Measurements from ENCODE around the gene APEH.
A peak's percentile ranks its signal among the peaks of the same experiment; 100 is the strongest.

APEH gene

GRCh38 chr3:49673715-49674496 lies at the start of gene APEH:
TSS of gene APEH (plus strand) at chr3:49674351. CDS start at chr3:49674402, 51 bp downstream.
- Histone ChIP-seq H3K27ac (ENCODE audit: extremely low read depth, low read depth, low read length) (peak within 1 kb of the TSS; percentile 72), H3K36me3 (ENCODE audit: control insufficient read depth in 2 of 2, insufficient read depth in 1 of 2, low read length in 2 of 2) (peaks cover 0 to 37% of the 10 kb centered on the region in 2 experiments; a peak in 1 of 3 replicates), H3K4me3 (ENCODE audit: low read depth, low read length) (peak within 1 kb of the TSS; percentile 89), H3K4me1 (ENCODE audit: control insufficient read depth, insufficient read depth, low read length) (no peaks in the 10 kb centered on the region), H3K9me3 (ENCODE audit: control insufficient read depth, insufficient read depth, low read depth, low read length) (no peaks in the 10 kb centered on the region)
- POLR2A ChIA-PET = interaction anchor here (1.3 to 1.4 kb wide), 2 partner anchors 134 kb away, joined by 3 to 14 read pairs; no protein-coding TSS in a partner anchor
- CTCF ChIA-PET = interaction anchor here (0.6 to 5.1 kb wide), 3 partner anchors 30 to 134 kb away, joined by 3 to 104 read pairs (median 4); no protein-coding TSS in a partner anchor
- TF ChIP-seq ZXDB (tag by site-specific recombination; IDR thresholded peaks at IDR 0.05) = peak; percentile 96
- TF ChIP-seq, protein P1, sequence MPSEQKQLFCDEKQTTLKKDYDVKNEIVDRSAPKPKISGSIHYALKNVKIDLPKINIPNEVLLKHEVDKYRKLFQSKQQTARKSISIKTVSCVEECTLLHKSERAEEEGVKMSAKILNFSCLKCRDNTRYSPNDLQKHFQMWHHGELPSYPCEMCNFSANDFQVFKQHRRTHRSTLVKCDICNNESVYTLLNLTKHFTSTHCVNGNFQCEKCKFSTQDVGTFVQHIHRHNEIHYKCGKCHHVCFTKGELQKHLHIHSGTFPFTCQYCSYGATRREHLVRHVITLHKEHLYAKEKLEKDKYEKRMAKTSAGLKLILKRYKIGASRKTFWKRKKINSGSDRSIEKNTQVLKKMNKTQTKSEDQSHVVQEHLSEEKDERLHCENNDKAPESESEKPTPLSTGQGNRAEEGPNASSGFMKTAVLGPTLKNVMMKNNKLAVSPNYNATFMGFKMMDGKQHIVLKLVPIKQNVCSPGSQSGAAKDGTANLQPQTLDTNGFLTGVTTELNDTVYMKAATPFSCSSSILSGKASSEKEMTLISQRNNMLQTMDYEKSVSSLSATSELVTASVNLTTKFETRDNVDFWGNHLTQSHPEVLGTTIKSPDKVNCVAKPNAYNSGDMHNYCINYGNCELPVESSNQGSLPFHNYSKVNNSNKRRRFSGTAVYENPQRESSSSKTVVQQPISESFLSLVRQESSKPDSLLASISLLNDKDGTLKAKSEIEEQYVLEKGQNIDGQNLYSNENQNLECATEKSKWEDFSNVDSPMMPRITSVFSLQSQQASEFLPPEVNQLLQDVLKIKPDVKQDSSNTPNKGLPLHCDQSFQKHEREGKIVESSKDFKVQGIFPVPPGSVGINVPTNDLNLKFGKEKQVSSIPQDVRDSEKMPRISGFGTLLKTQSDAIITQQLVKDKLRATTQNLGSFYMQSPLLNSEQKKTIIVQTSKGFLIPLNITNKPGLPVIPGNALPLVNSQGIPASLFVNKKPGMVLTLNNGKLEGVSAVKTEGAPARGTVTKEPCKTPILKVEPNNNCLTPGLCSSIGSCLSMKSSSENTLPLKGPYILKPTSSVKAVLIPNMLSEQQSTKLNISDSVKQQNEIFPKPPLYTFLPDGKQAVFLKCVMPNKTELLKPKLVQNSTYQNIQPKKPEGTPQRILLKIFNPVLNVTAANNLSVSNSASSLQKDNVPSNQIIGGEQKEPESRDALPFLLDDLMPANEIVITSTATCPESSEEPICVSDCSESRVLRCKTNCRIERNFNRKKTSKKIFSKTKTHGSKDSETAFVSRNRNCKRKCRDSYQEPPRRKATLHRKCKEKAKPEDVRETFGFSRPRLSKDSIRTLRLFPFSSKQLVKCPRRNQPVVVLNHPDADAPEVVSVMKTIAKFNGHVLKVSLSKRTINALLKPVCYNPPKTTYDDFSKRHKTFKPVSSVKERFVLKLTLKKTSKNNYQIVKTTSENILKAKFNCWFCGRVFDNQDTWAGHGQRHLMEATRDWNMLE (tag by site-specific recombination; conservative IDR thresholded peaks at IDR 0.05; ENCODE audit: low read depth) = peak; percentile 45
- 0 out of 2 replicates have a peak, but pooled peaks have one; percentile 2 for TF ChIP-seq ZNF146 (tag by site-specific recombination; IDR thresholded peaks at IDR 0.05)
- TF ChIP-seq ZNF311 (tag by site-specific recombination; IDR thresholded peaks at IDR 0.05; ENCODE audit: borderline replicate concordance) = no peak
- TF ChIP-seq ZNF580 (tag by site-specific recombination; IDR thresholded peaks at IDR 0.05) = peak; percentile 90
- peak; percentile 57 for TF ChIP-seq INSM2 (tag by site-specific recombination; IDR thresholded peaks at IDR 0.05)
- TF ChIP-seq ZNF398 (tag by site-specific recombination; IDR thresholded peaks at IDR 0.05) = peak; percentile 93
- TF ChIP-seq FEZF1 (tag by site-specific recombination; IDR thresholded peaks at IDR 0.05) = no peak
- TF ChIP-seq GFI1B (tag by site-specific recombination; IDR thresholded peaks at IDR 0.05) = no peak
- peak; percentile 81; the same call in 1 of the 2 replicates for TF ChIP-seq ELK4 (IDR thresholded peaks at IDR 0.05; ENCODE audit: borderline replicate concordance, low read depth, low read length)
- 0 out of 2 replicates have a peak, but pooled peaks have one; percentile 17 for TF ChIP-seq ZNF10 (tag by site-specific recombination; IDR thresholded peaks at IDR 0.05)
- TF ChIP-seq ZNF2 (tag by site-specific recombination; IDR thresholded peaks at IDR 0.05) = peak; percentile 57; the same call in 1 of the 2 replicates
- peak; percentile 64 for TF ChIP-seq KLF10 (tag by site-specific recombination; IDR thresholded peaks at IDR 0.05)
- peak; percentile 30; the same call in 1 of the 2 replicates for TF ChIP-seq ZIC2 (tag by site-specific recombination; IDR thresholded peaks at IDR 0.05)
- TF ChIP-seq, protein P2, sequence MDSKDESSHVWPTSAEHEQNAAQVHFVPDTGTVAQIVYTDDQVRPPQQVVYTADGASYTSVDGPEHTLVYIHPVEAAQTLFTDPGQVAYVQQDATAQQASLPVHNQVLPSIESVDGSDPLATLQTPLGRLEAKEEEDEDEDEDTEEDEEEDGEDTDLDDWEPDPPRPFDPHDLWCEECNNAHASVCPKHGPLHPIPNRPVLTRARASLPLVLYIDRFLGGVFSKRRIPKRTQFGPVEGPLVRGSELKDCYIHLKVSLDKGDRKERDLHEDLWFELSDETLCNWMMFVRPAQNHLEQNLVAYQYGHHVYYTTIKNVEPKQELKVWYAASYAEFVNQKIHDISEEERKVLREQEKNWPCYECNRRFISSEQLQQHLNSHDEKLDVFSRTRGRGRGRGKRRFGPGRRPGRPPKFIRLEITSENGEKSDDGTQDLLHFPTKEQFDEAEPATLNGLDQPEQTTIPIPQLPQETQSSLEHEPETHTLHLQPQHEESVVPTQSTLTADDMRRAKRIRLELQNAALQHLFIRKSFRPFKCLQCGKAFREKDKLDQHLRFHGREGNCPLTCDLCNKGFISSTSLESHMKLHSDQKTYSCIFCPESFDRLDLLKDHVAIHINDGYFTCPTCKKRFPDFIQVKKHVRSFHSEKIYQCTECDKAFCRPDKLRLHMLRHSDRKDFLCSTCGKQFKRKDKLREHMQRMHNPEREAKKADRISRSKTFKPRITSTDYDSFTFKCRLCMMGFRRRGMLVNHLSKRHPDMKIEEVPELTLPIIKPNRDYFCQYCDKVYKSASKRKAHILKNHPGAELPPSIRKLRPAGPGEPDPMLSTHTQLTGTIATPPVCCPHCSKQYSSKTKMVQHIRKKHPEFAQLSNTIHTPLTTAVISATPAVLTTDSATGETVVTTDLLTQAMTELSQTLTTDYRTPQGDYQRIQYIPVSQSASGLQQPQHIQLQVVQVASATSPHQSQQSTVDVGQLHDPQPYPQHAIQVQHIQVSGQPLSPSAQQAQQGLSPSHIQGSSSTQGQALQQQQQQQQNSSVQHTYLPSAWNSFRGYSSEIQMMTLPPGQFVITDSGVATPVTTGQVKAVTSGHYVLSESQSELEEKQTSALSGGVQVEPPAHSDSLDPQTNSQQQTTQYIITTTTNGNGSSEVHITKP (tag by site-specific recombination; IDR thresholded peaks at IDR 0.05) = peak; percentile 89
- TF ChIP-seq ZNF341 (tag by site-specific recombination; IDR thresholded peaks at IDR 0.05; ENCODE audit: low read depth) = peak; percentile 69
- TF ChIP-seq SETDB1 (IDR thresholded peaks at IDR 0.05; ENCODE audit: insufficient read length, low read length) = peak; percentile 31
- peak; percentile 79; the same call in 1 of the 2 replicates for TF ChIP-seq ZNF785 (tag by site-specific recombination; IDR thresholded peaks at IDR 0.05)
- peak; percentile 94 for TF ChIP-seq SP2 (tag by site-specific recombination; IDR thresholded peaks at IDR 0.05)
- peak; percentile 43 for TF ChIP-seq WT1 (tag by site-specific recombination; IDR thresholded peaks at IDR 0.05)
- no peak for TF ChIP-seq ZNF776 (tag by site-specific recombination; IDR thresholded peaks at IDR 0.05; ENCODE audit: borderline replicate concordance)
- peak; percentile 100 for TF ChIP-seq ZBTB20 (tag by site-specific recombination; IDR thresholded peaks at IDR 0.05)
- TF ChIP-seq ZNF366 (tag by site-specific recombination; conservative IDR thresholded peaks at IDR 0.05) = no peak
